SK-N-SH treated with all-trans-retinoic acid at 6 μM for 48 hours (cell line): ENCODE measurements around the gene PLPP1.

ENCODE experiments used
- ATAC-seq: fragments of 200-7000 bp; cut with Tn5 transposase; 3 replicates; pipeline ENCODE4 v1.9.1; 2020; ENCODE audit warnings: mild to moderate bottlenecking, moderate library complexity
- ARNTL ChIP-seq: fragments of 450-650 bp; formaldehyde crosslinking; IDR thresholded peaks from 2 replicates; pipeline ENCODE4 v1.5.0; 2020; ENCODE audit warnings: low read depth, mild to moderate bottlenecking, moderate library complexity, borderline replicate concordance
- BACH2 ChIP-seq: fragments of 250-450 bp; sonication (Bioruptor Pico); IDR thresholded peaks from 2 replicates; pipeline ENCODE4 v1.9.0; 2021; ENCODE audit warnings: mild to moderate bottlenecking, borderline replicate concordance
- CREB5 ChIP-seq: fragments of 250-450 bp; sonication (Bioruptor Pico); IDR thresholded peaks from 2 replicates; pipeline ENCODE4 v1.5.1; 2020; ENCODE audit warnings: low read depth, mild to moderate bottlenecking, moderate library complexity
- CSDC2 ChIP-seq: fragments of 250-450 bp; sonication (Bioruptor Pico); IDR thresholded peaks from 2 replicates; pipeline ENCODE4 v1.5.0; 2020; ENCODE audit warnings: mild to moderate bottlenecking, moderate library complexity
- CSRNP3 ChIP-seq: fragments of 250-450 bp; sonication (Bioruptor Pico); IDR thresholded peaks from 2 replicates; pipeline ENCODE4 v1.5.1; 2021; ENCODE audit warnings: mild to moderate bottlenecking, moderate library complexity
- ESRRG ChIP-seq: fragments of 250-450 bp; sonication (Bioruptor Pico); IDR thresholded peaks from 2 replicates; pipeline ENCODE4 v1.6.1; 2021; ENCODE audit warnings: mild to moderate bottlenecking
- GLIS3 ChIP-seq: fragments of 250-450 bp; sonication (Bioruptor Pico); IDR thresholded peaks from 2 replicates; pipeline ENCODE4 v1.5.0; 2020; ENCODE audit warnings: mild to moderate bottlenecking, moderate library complexity
- ISL1 ChIP-seq: fragments of 250-450 bp; sonication (Bioruptor Pico); IDR thresholded peaks from 2 replicates; pipeline ENCODE4 v2.1.2; 2022; ENCODE audit warnings: mild to moderate bottlenecking, moderate library complexity
- OSR1 ChIP-seq: fragments of 250-450 bp; sonication (Bioruptor Pico); IDR thresholded peaks from 2 replicates; pipeline ENCODE4 v1.8.0; 2022; ENCODE audit warnings: moderate library complexity, mild to moderate bottlenecking, inconsistent platforms
- PATZ1 ChIP-seq: fragments of 250-450 bp; sonication (Bioruptor Pico); IDR thresholded peaks from 2 replicates; pipeline ENCODE4 v1.8.0; 2020; ENCODE audit warnings: mild to moderate bottlenecking, moderate library complexity, borderline replicate concordance
- POU6F1 ChIP-seq: fragments of 250-450 bp; sonication (Bioruptor Pico); IDR thresholded peaks from 2 replicates; pipeline ENCODE4 v1.8.0; 2021; ENCODE audit warnings: low read depth, mild to moderate bottlenecking, moderate library complexity, borderline replicate concordance
- RARB ChIP-seq: fragments of 250-450 bp; sonication (Bioruptor Pico); IDR thresholded peaks from 2 replicates; pipeline ENCODE4 v1.8.0; 2021; ENCODE audit warnings: mild to moderate bottlenecking, moderate library complexity
- SNAI2 ChIP-seq: fragments of 250-450 bp; sonication (Bioruptor Pico); IDR thresholded peaks from 2 replicates; pipeline ENCODE4 v1.5.0; 2020; ENCODE audit warnings: mild to moderate bottlenecking, moderate library complexity
- TCF4 ChIP-seq: fragments of 250-450 bp; sonication (Bioruptor Pico); IDR thresholded peaks from 2 replicates; pipeline ENCODE4 v1.8.0; 2021; ENCODE audit warnings: mild to moderate bottlenecking, moderate library complexity, borderline replicate concordance
- TOX ChIP-seq: fragments of 250-450 bp; sonication (Bioruptor Pico); IDR thresholded peaks from 2 replicates; pipeline ENCODE4 v1.8.0; 2021; ENCODE audit warnings: mild to moderate bottlenecking, moderate library complexity, borderline replicate concordance
- TSHZ2 ChIP-seq: fragments of 250-450 bp; sonication (Bioruptor Pico); IDR thresholded peaks from 2 replicates; pipeline ENCODE4 v1.5.0; 2020; ENCODE audit warnings: mild to moderate bottlenecking, moderate library complexity
- ZC3H10 ChIP-seq: fragments of 250-450 bp; sonication (Bioruptor Pico); IDR thresholded peaks from 2 replicates; pipeline ENCODE4 v1.5.1; 2021; ENCODE audit warnings: mild to moderate bottlenecking, moderate library complexity
- ZFP30 ChIP-seq: fragments of 450-650 bp; formaldehyde crosslinking; IDR thresholded peaks from 2 replicates; pipeline ENCODE4 v1.5.0; 2022; ENCODE audit warnings: mild to moderate bottlenecking, moderate library complexity
- ZNF565 ChIP-seq: fragments of 450-650 bp; formaldehyde crosslinking; conservative IDR thresholded peaks from 2 replicates; pipeline ENCODE4 v1.5.0; 2020; ENCODE audit warnings: low read depth, mild to moderate bottlenecking, moderate library complexity
- ZNF70 ChIP-seq: fragments of 450-650 bp; formaldehyde crosslinking; IDR thresholded peaks from 2 replicates; pipeline ENCODE4 v1.5.0; 2020; ENCODE audit warnings: mild to moderate bottlenecking, moderate library complexity
- ZNF8 ChIP-seq: fragments of 450-650 bp; formaldehyde crosslinking; IDR thresholded peaks from 2 replicates; pipeline ENCODE4 v1.5.0; 2020; ENCODE audit warnings: mild to moderate bottlenecking, moderate library complexity

The PLPP1 gene

GRCh38 chr5:55402199-55402598 lies 132.6 kb downstream of the PLPP1 start:
- TF ChIP-seq ZNF70 (CRISPR knock-in tag) (no peak), TOX (CRISPR knock-in tag) (no peak), ARNTL (CRISPR knock-in tag) (no peak), GLIS3 (CRISPR knock-in tag) (no peak), CSRNP3 (CRISPR knock-in tag) (no peak), CREB5 (CRISPR knock-in tag) (no peak), POU6F1 (CRISPR knock-in tag) (no peak), ISL1 (CRISPR knock-in tag) (no peak), ZFP30 (CRISPR knock-in tag) (no peak), RARB (CRISPR knock-in tag) (no peak), CSDC2 (no peak), ZC3H10 (CRISPR knock-in tag) (no peak), TSHZ2 (CRISPR knock-in tag) (no peak), SNAI2 (CRISPR knock-in tag) (no peak), OSR1 (CRISPR knock-in tag) (no peak), ESRRG (CRISPR knock-in tag) (no peak), BACH2 (CRISPR knock-in tag) (no peak), PATZ1 (no peak), ZNF8 (CRISPR knock-in tag) (no peak)
- TF ChIP-seq, all 23 proteins: peak for 0
- ATAC-seq, result no peak

GRCh38 chr5:55393501-55394175 lies 141.1 kb downstream of the PLPP1 start:
- TF ChIP-seq OSR1 (CRISPR knock-in tag), result no peak
- no peak for TF ChIP-seq TCF4 (CRISPR knock-in tag)
- TF ChIP-seq SNAI2 (CRISPR knock-in tag), result no peak
- TF ChIP-seq TOX (CRISPR knock-in tag), result no peak
- TF ChIP-seq BACH2 (CRISPR knock-in tag), result no peak
- no peak for TF ChIP-seq ZC3H10 (CRISPR knock-in tag)
- no peak for TF ChIP-seq ESRRG (CRISPR knock-in tag)
- TF ChIP-seq ARNTL (CRISPR knock-in tag), result no peak
- ATAC-seq, result no peak

GRCh38 chr5:55392669-55393068 lies 142.1 kb downstream of the PLPP1 start:
- ATAC-seq, result no peak
- TF ChIP-seq OSR1 (CRISPR knock-in tag), result no peak
- no peak for TF ChIP-seq TSHZ2 (CRISPR knock-in tag)
- TF ChIP-seq POU6F1 (CRISPR knock-in tag), result no peak
- no peak for TF ChIP-seq RARB (CRISPR knock-in tag)
- TF ChIP-seq ZFP30 (CRISPR knock-in tag), result no peak
- TF ChIP-seq SNAI2 (CRISPR knock-in tag), result no peak
- no peak for TF ChIP-seq ZNF565 (CRISPR knock-in tag)
- TF ChIP-seq BACH2 (CRISPR knock-in tag), result no peak
